GM23338 (cell line): ENCODE measurements around the gene EXOC6B. TPM values are rescaled to one million over a fixed set of nuclear protein-coding genes. Genes with fewer than 3 reads are reported as not detected.

Experiments
- ATAC-seq: fragments of 200-7000 bp; cut with Tn5 transposase; 3 replicates; pipeline ENCODE4 v1.9.1; 2020
- DNase-seq: peaks from one replicate; pipeline ENCODE4 v3.0.0-alpha.2; 2015; ENCODE audit warnings: low spot score
- H2AFZ ChIP-seq: fragments of 200-600 bp; sonication (generic); 2 replicates; pipeline ENCODE4 v1.8.0; 2016; ENCODE audit warnings: antibody characterized with exemption, mild to moderate bottlenecking, moderate library complexity
- H3F3A ChIP-seq: fragments of 200-600 bp; sonication (generic); replicated peaks from 2 replicates; pipeline ENCODE4 v1.8.0; 2017; ENCODE audit warnings: antibody characterized with exemption, mixed run types, low read depth
- H3K27ac ChIP-seq: fragments of 200-600 bp; sonication (generic); 2 replicates; pipeline ENCODE4 v1.6.1; 2016; ENCODE audit warnings: low read depth
- H3K27me3 ChIP-seq: fragments of 200-600 bp; sonication (generic); 2 replicates; pipeline ENCODE4 v1.8.0; 2016; ENCODE audit warnings: mild to moderate bottlenecking, mixed run types, moderate library complexity; ENCODE audit not compliant: insufficient read depth
- H3K36me3 ChIP-seq: fragments of 200-600 bp; sonication (generic); 2 replicates; pipeline ENCODE4 v1.8.0; 2016; ENCODE audit warnings: mild to moderate bottlenecking; ENCODE audit not compliant: insufficient read depth
- H3K4me1 ChIP-seq: fragments of 200-600 bp; sonication (generic); 2 replicates; pipeline ENCODE4 v1.8.0; 2016; ENCODE audit warnings: mild to moderate bottlenecking, moderate library complexity; ENCODE audit not compliant: insufficient read depth
- H3K4me2 ChIP-seq: fragments of 200-600 bp; sonication (generic); 2 replicates; pipeline ENCODE4 v1.7.1; 2017; ENCODE audit warnings: mixed run types
- H3K4me3 ChIP-seq: fragments of 200-600 bp; sonication (generic); 2 replicates; pipeline ENCODE4 v1.6.1; 2016; ENCODE audit warnings: mixed run types
- H3K79me2 ChIP-seq: fragments of 200-600 bp; sonication (generic); replicated peaks from 2 replicates; pipeline ENCODE4 v1.8.0; 2017; ENCODE audit warnings: mild to moderate bottlenecking; ENCODE audit not compliant: insufficient read depth
- H3K9me2 ChIP-seq: fragments of 200-600 bp; sonication (generic); 2 replicates; pipeline ENCODE4 v1.8.0; 2017; ENCODE audit not compliant: insufficient read depth
- H4K20me1 ChIP-seq: fragments of 200-600 bp; sonication (generic); replicated peaks from 2 replicates; pipeline ENCODE4 v1.8.0; 2017; ENCODE audit warnings: mild to moderate bottlenecking; ENCODE audit not compliant: insufficient read depth
- H3K27ac Mint-ChIP-seq: 2 replicates; pipeline ENCODE4 v1.8.0; 2020; ENCODE audit warnings: inconsistent platforms, mild to moderate bottlenecking, moderate library complexity, mixed read lengths
- H3K27me3 Mint-ChIP-seq: 3 replicates; pipeline ENCODE4 v1.8.0; 2022; ENCODE audit warnings: low read depth, mild to moderate bottlenecking, moderate library complexity, mixed read lengths, inconsistent platforms; ENCODE audit not compliant: insufficient read depth, poor library complexity
- H3K36me3 Mint-ChIP-seq: 3 replicates; pipeline ENCODE4 v1.8.0; 2021; ENCODE audit warnings: low read depth, mild to moderate bottlenecking, inconsistent platforms, moderate library complexity, mixed read lengths
- H3K4me1 Mint-ChIP-seq: 3 replicates; pipeline ENCODE4 v1.8.0; 2020; ENCODE audit warnings: mild to moderate bottlenecking, inconsistent platforms, mixed read lengths
- H3K4me3 Mint-ChIP-seq: 3 replicates; pipeline ENCODE4 v1.8.0; 2021; ENCODE audit warnings: moderate library complexity, mild to moderate bottlenecking, inconsistent platforms, mixed read lengths
- H3K9me3 Mint-ChIP-seq: 3 replicates; pipeline ENCODE4 v1.8.0; 2020; ENCODE audit warnings: moderate library complexity, mild to moderate bottlenecking, inconsistent platforms, mixed read lengths
- CREB1 ChIP-seq: fragments of 250-450 bp; sonication (Bioruptor Pico); IDR thresholded peaks from 2 replicates; pipeline ENCODE4 v1.5.0; 2020; ENCODE audit warnings: low read depth, mild to moderate bottlenecking, moderate library complexity
- ETS1 ChIP-seq: IDR thresholded peaks from 2 replicates; pipeline ENCODE4 v1.6.1; 2016; ENCODE audit warnings: antibody characterized with exemption
- EZH2phosphoT487 ChIP-seq: fragments of 200-600 bp; sonication (generic); IDR thresholded peaks from one replicate; pipeline ENCODE4 v1.8.1; 2018; ENCODE audit warnings: antibody characterized with exemption; ENCODE audit not compliant: unreplicated experiment
- NANOG ChIP-seq: IDR thresholded peaks from 2 replicates; pipeline ENCODE4 v1.6.1; 2016; ENCODE audit warnings: antibody characterized with exemption, borderline replicate concordance
- REST ChIP-seq: IDR thresholded peaks from one replicate; pipeline ENCODE4 v1.6.1; 2018; ENCODE audit warnings: antibody characterized with exemption; ENCODE audit not compliant: unreplicated experiment
- STAT1 ChIP-seq: IDR thresholded peaks from one replicate; pipeline ENCODE4 v1.6.1; 2016; ENCODE audit warnings: antibody characterized with exemption; ENCODE audit not compliant: unreplicated experiment
- ZNF331 ChIP-seq: fragments of 250-450 bp; sonication (Bioruptor Pico); IDR thresholded peaks from 2 replicates; pipeline ENCODE4 v1.5.0; 2020; ENCODE audit warnings: low read depth, mild to moderate bottlenecking, moderate library complexity
- ZNF462 ChIP-seq: fragments of 250-450 bp; sonication (Bioruptor Pico); IDR thresholded peaks from 2 replicates; pipeline ENCODE4 v1.5.0; 2020; ENCODE audit warnings: mild to moderate bottlenecking, moderate library complexity
- polyA plus RNA-seq: library from polyadenylated mRNA; unstranded; fragments of >200 nt; fragmentation: Nextera tagmentation; extraction: Ambion mirVana; gene quantifications from 2 replicates; pipeline ENCODE4 v1.2.1, GENCODE V29; 2016
- total RNA-seq: library from RNA; depleted of rRNA; stranded (reverse); fragments of >200 nt; shearing (Covaris generic); gene quantifications from 2 replicates; pipeline ENCODE4 v1.2.3, GENCODE V29; 2014

The EXOC6B gene
- total and polyA plus RNA-seq, 2 experiments from 2014 or later = 7.2 to 45.9 TPM

GRCh38 chr2:72275084-72275483, 550.7 kb downstream of the EXOC6B start (continued):
- TF ChIP-seq ZNF462 (CRISPR knock-in tag) (no peak), NANOG (no peak), STAT1 (no peak), CREB1 (no peak)

- Histone ChIP-seq H3K36me3 (no peaks in the 10 kb centered on the region), H4K20me1 (no peaks in the 10 kb centered on the region), H3K4me2 (no peak overlapping the region), H3K4me3 (no peak overlapping the region), H3K79me2 (no peaks in the 10 kb centered on the region), H3K9me2 (no peaks in the 10 kb centered on the region), H3K4me1 (no peaks in the 10 kb centered on the region), H3K27ac (no peak overlapping the region), H2AFZ (no peak overlapping the region), H3F3A (no peaks in the 10 kb centered on the region), H3K27me3 (no peaks in the 10 kb centered on the region)
- no peak overlapping the region for H3K4me3 Mint-ChIP-seq
- DNase-seq = no peak
- H3K27me3 Mint-ChIP-seq = peaks cover 2% of the 10 kb centered on the region
- no peak overlapping the region for H3K27ac Mint-ChIP-seq
- H3K36me3 Mint-ChIP-seq = no peaks in the 10 kb centered on the region
- no peak for ATAC-seq
- peaks cover 14% of the 10 kb centered on the region for H3K4me1 Mint-ChIP-seq
- no peaks in the 10 kb centered on the region for H3K9me3 Mint-ChIP-seq
- TF ChIP-seq ETS1 = no peak
- TF ChIP-seq REST = no peak
- no peak for TF ChIP-seq ZNF331 (CRISPR knock-in tag)
- TF ChIP-seq STAT1 = no peak
- TF ChIP-seq EZH2phosphoT487 = no peak
- no peak for TF ChIP-seq CREB1
These were observed 551.4 kb downstream of the EXOC6B start for GRCh38 chr2:72274380-72274797.
